Thoracic aorta (tissue), 2 donors: Measurements from ENCODE around the gene HCFC1. TPM values are rescaled to one million over a fixed set of nuclear protein-coding genes. Genes with fewer than 3 reads are reported as not detected.

Experiments
- ATAC-seq: fragments of 150-250 bp; one replicate; pipeline ENCODE4 v1.8.0; 2017; ENCODE audit warnings: low read depth; ENCODE audit not compliant: insufficient number of reproducible peaks, low FRiP score
- DNase-seq: peaks from one replicate; pipeline ENCODE4 v3.0.0-alpha.2; 2020; ENCODE audit warnings: low spot score
- H3K27ac ChIP-seq, 2 donors: fragments of 200-600 bp; sonication (generic); 1 replicate in 1 of 2; 2 replicates in 1 of 2; pipeline ENCODE4 v1.5.1; 2016; ENCODE audit warnings: mild to moderate bottlenecking in 2 of 2, moderate library complexity in 2 of 2
- H3K27me3 ChIP-seq: fragments of 200-600 bp; sonication (generic); replicated peaks from 2 replicates; pipeline ENCODE4 v1.6.0; 2016; ENCODE audit warnings: mild to moderate bottlenecking; ENCODE audit not compliant: insufficient read depth
- H3K36me3 ChIP-seq: fragments of 200-600 bp; sonication (generic); one replicate; pipeline ENCODE4 v1.5.1; 2016
- H3K4me1 ChIP-seq, 2 donors: fragments of 200-600 bp; sonication (generic); 1 replicate in 1 of 2; 2 replicates in 1 of 2; pipeline versions ENCODE4 v1.5.1 to v1.6.0; 2016; ENCODE audit warnings: low read depth in 2 of 2, mild to moderate bottlenecking in 1 of 2; ENCODE audit not compliant: control insufficient read depth in 1 of 2
- H3K4me3 ChIP-seq: fragments of 200-600 bp; sonication (generic); 2 replicates; pipeline ENCODE4 v1.5.1; 2016; ENCODE audit warnings: mild to moderate bottlenecking
- H3K9me3 ChIP-seq: fragments of 200-600 bp; sonication (generic); 2 replicates; pipeline ENCODE4 v1.5.1; 2016
- total RNA-seq, 2 donors: library from RNA; depleted of rRNA; stranded (reverse); fragments of >200 nt; gene quantifications; one replicate each; pipeline versions ENCODE4 v1.1.0 to v1.2.3, GENCODE V29; 2016
- TF ChIP-seq, protein P1 (sequence below): fragments of 200-600 bp; sonication (generic); IDR thresholded peaks from one replicate; pipeline ENCODE4 v1.5.1; 2019; ENCODE audit warnings: antibody characterized with exemption

HCFC1 gene
- total RNA-seq, 2 donors from 2014 or later: 51.6 to 58.9 TPM

DNA sequence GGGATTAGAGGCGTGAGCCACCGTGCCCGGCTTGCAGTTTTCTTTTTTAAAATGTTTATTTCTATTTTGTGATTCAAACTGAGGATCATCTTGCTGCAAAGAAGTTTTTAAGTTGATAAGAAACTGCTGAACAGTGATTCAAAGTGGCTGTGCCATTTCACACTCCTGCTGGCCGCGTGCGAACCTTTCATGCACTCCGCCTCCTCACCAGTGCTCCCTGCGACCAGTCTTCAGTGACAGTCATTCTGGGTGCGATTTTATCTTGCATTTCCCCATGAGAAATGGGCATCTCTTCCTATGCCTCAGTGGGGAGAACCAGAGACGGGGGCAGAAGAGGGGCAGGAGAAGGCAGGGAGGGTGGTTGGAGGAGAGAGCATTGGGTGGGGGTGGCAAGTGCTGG lies 22.4 kb upstream of the HCFC1 start:
- Histone ChIP-seq H3K4me1 (no peaks in the 10 kb centered on the region), H3K27ac (no peak overlapping the region), H3K36me3 (no peaks in the 10 kb centered on the region), H3K27me3 (no peaks in the 10 kb centered on the region), H3K4me3 (no peak overlapping the region), H3K9me3 (no peaks in the 10 kb centered on the region)
- no peak for ATAC-seq
- DNase-seq: no peak
- TF ChIP-seq, protein P1, sequence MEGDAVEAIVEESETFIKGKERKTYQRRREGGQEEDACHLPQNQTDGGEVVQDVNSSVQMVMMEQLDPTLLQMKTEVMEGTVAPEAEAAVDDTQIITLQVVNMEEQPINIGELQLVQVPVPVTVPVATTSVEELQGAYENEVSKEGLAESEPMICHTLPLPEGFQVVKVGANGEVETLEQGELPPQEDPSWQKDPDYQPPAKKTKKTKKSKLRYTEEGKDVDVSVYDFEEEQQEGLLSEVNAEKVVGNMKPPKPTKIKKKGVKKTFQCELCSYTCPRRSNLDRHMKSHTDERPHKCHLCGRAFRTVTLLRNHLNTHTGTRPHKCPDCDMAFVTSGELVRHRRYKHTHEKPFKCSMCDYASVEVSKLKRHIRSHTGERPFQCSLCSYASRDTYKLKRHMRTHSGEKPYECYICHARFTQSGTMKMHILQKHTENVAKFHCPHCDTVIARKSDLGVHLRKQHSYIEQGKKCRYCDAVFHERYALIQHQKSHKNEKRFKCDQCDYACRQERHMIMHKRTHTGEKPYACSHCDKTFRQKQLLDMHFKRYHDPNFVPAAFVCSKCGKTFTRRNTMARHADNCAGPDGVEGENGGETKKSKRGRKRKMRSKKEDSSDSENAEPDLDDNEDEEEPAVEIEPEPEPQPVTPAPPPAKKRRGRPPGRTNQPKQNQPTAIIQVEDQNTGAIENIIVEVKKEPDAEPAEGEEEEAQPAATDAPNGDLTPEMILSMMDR: no peak

- TF ChIP-seq, protein P1: no peak
- no peak for DNase-seq
- Histone ChIP-seq H3K36me3 (no peaks in the 10 kb centered on the region), H3K4me3 (no peak overlapping the region), H3K4me1 (no peaks in the 10 kb centered on the region), H3K27me3 (no peaks in the 10 kb centered on the region), H3K9me3 (no peaks in the 10 kb centered on the region), H3K27ac (no peak overlapping the region)
- ATAC-seq: no peak
Observed at GRCh38 chrX:153993079-153993478, 21.5 kb upstream of the HCFC1 start.

GRCh38 chrX:153992180-153992579 lies 20.6 kb upstream of the HCFC1 start:
- DNase-seq (no peak), ATAC-seq (no peak)
- Histone ChIP-seq H3K4me3 (no peak overlapping the region), H3K36me3 (no peaks in the 10 kb centered on the region), H3K9me3 (no peaks in the 10 kb centered on the region), H3K4me1 (no peaks in the 10 kb centered on the region), H3K27ac (no peak overlapping the region), H3K27me3 (no peaks in the 10 kb centered on the region)
- TF ChIP-seq, protein P1: no peak

DNA sequence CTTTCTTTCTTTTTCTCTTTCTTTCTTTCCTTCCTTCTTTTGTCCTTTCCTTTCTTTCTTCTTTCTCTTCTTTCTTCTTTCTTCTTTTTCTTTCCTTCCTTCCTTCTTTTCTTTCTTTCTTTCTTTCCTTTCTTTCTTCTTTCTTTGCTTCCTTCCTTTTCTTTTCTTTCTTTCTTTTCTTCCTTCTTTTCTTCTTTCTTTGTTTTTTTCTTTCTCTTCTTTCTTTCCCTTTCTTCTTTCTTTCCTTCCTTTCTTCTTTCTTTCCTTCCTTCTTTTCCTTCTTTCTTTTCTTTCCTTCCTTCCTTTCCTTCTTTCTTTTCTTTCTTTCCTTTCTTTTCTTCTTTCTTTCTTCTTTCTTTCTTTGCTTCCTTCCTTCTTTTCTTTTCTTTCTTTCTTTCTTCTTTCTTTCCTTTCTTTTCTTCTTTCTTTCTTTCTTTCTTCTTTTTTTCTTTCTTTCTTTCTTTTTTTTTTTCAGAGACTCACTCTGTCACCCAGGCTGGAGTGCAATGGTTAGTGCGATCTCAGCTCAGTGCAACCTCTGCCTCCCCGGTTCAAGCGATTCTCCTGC lies 19.5 kb upstream of the HCFC1 start:
- ATAC-seq (no peak), DNase-seq (no peak)
- Histone ChIP-seq H3K36me3 (no peaks in the 10 kb centered on the region), H3K4me1 (no peaks in the 10 kb centered on the region), H3K4me3 (no peak overlapping the region), H3K27me3 (no peaks in the 10 kb centered on the region), H3K9me3 (no peaks in the 10 kb centered on the region), H3K27ac (no peak overlapping the region)
- TF ChIP-seq, protein P1: no peak

DNA sequence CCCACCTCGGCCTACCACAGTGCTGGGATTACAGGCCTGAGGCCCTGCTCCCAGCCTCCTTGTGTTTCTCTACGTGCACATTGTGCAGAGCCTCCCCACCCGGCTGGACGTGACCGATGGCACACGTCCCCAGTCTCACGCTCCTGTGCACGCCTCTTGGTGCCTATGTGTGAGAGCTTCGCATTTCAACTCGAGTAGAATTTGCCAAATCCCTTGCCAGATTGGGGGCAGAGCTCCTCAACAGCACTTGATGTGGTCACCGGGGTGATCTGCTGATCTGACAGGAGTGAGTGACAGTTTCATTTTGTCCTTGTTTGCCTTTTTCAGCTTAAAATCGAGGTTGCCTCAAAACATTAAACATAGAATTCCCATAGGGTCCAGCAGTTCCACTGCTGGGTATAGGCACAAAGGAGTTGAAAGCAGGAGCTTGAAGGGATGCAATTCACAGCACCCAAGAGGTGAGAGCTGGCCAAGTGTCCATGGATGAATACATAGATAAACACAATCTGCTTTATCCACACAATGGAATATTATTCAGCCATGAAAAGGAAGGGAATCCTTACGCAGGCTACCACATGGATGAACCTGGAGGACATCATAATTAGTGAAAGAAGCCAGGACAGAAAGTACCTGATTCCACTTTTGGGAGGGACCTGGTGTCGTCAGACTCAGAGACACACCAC lies 18.5 kb upstream of the HCFC1 start:
- H3K27me3 ChIP-seq: no peaks in the 10 kb centered on the region
- H3K4me1 ChIP-seq: peaks cover 0 to 2% of the 10 kb centered on the region in 2 donors
- no peak overlapping the region for H3K4me3 ChIP-seq
- H3K36me3 ChIP-seq: no peaks in the 10 kb centered on the region
- ATAC-seq (no peak), DNase-seq (no peak)
- no peak overlapping the region for H3K27ac ChIP-seq
- H3K9me3 ChIP-seq: no peaks in the 10 kb centered on the region
- TF ChIP-seq, protein P1: no peak
